ENCODE data around the gene SYT10. TPM values are rescaled to one million over a fixed set of nuclear protein-coding genes. Genes with fewer than 3 reads are reported as not detected.

Gene SYT10, protein sequence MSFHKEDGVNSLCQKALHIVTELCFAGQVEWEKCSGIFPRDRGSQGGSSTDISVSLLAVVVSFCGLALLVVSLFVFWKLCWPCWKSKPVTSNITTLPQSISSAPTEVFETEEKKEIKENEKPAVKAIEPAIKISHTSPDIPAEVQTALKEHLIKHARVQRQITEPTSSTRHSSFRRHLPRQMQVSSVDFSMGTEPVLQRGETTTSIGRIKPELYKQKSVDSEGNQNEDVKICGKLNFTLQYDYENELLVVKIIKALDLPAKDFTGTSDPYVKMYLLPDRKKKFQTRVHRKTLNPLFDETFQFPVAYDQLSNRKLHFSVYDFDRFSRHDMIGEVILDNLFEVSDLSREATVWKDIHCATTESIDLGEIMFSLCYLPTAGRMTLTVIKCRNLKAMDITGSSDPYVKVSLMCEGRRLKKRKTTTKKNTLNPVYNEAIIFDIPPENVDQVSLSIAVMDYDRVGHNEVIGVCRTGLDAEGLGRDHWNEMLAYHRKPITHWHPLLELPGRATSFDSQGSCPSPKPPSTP
- total RNA-seq, result not detected in 2 replicates

DNA sequence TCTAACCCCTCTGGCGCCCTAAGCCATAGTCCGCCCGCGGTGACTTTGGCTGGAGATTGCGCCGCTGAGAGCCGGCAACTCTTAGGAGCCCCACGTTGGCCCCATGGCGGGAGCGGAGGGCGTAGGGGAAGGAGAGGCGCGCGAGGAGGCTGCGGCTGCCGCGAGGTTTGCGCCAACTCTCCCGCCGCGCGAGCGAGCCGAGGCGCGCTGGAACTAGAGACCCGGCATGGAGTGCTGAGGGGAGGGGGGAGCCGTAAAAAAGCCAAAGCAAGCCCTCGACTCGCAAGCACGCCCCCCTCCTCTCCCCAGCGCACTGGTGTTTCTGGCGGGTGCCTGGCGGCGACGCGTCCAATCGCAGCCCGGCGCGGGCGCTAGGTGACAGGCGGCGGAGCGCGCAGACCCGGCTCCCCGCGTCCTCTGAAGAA, at the start of gene SYT10:
Gene SYT10, minus strand, starts transcription at position 233 of the 425 bp plus-strand sequence. CDS start 297 bp downstream, outside the sequence.

